T-helper 2 cell (primary cell): ENCODE data around the gene EFCAB11.
A peak's percentile ranks its signal among the peaks of the same experiment; 100 is the strongest.
"Not testable (repeated sequence)": the region's sequence is repeated elsewhere in the genome, so short reads cannot be mapped to it uniquely, and the experiment has no call there.

ENCODE experiments used
- DNase-seq, 5 experiments: peaks; one replicate each; pipeline versions ENCODE4 v3.0.0 to v3.0.0-alpha.2; 2012 to 2022

The EFCAB11 gene

GRCh38 chr14:89911010-89911919, 43.3 kb downstream of the EFCAB11 start:
- peak in 1 of 5 experiments; percentile 11 for DNase-seq

- DNase-seq = no peak
Measured at GRCh38 chr14:89910691-89911009, 43.9 kb downstream of the EFCAB11 start.

- DNase-seq = no peak
Measured at GRCh38 chr14:89909586-89909985, 44.9 kb downstream of the EFCAB11 start.

- no peak for DNase-seq
Measured at GRCh38 chr14:89908712-89909450, 45.6 kb downstream of the EFCAB11 start.

GRCh38 chr14:89907655-89908054, 46.9 kb downstream of the EFCAB11 start:
- no peak for DNase-seq

- no peak for DNase-seq
Measured at GRCh38 chr14:89906000-89906399, 48.5 kb downstream of the EFCAB11 start.

GRCh38 chr14:89903340-89903952, 51.1 kb downstream of the EFCAB11 start:
- DNase-seq = peak in 1 of 5 experiments; percentile 69

GRCh38 chr14:89902881-89903280, 51.6 kb downstream of the EFCAB11 start:
- DNase-seq = peak in 1 of 5 experiments; percentile 9

- no peak for DNase-seq
Measured at GRCh38 chr14:89900802-89901201, 53.7 kb downstream of the EFCAB11 start.

GRCh38 chr14:89899917-89900663, 54.4 kb downstream of the EFCAB11 start:
- DNase-seq = peak in 1 of 5 experiments; percentile 31

- no peak for DNase-seq
Measured at GRCh38 chr14:89899291-89899690, 55.2 kb downstream of the EFCAB11 start.

GRCh38 chr14:89893388-89893787, 61.1 kb downstream of the EFCAB11 start:
- DNase-seq = not testable (repeated sequence)

GRCh38 chr14:89892953-89893352, 61.6 kb downstream of the EFCAB11 start:
- no peak for DNase-seq

GRCh38 chr14:89891721-89892120, 62.8 kb downstream of the EFCAB11 start:
- DNase-seq = not testable (repeated sequence)

- no peak for DNase-seq
Measured at GRCh38 chr14:89891055-89891454, 63.5 kb downstream of the EFCAB11 start.

GRCh38 chr14:89890589-89890988, 63.9 kb downstream of the EFCAB11 start:
- DNase-seq = no peak

GRCh38 chr14:89889626-89890025, 64.9 kb downstream of the EFCAB11 start:
- DNase-seq = no peak

GRCh38 chr14:89884761-89885160, 69.8 kb downstream of the EFCAB11 start:
- DNase-seq = no peak

- no peak for DNase-seq
Measured at GRCh38 chr14:89881839-89882238, 72.7 kb downstream of the EFCAB11 start.

GRCh38 chr14:89874091-89874490, 80.4 kb downstream of the EFCAB11 start:
- DNase-seq = not testable (repeated sequence)

GRCh38 chr14:89870316-89870715, 84.2 kb downstream of the EFCAB11 start:
- no peak for DNase-seq

GRCh38 chr14:89869606-89870005, 84.9 kb downstream of the EFCAB11 start:
- DNase-seq = no peak

- no peak for DNase-seq
Measured at GRCh38 chr14:89866458-89866857, 88.1 kb downstream of the EFCAB11 start.
